Hematopoietic multipotent progenitor cell treated with erythropoietin and hydrocortisone succinate and interleukin-3 and kit ligand, for 17 days (in vitro differentiated cells): ENCODE measurements around the gene CCDC154.

Experiments used
- DNase-seq: peaks from one replicate; pipeline ENCODE4 v3.0.0-alpha.2; 2015; ENCODE audit warnings: low spot score

The CCDC154 gene

GRCh38 chr16:1422076-1422475, 22.3 kb downstream of the CCDC154 start:
- no peak for DNase-seq

- no peak for DNase-seq
Observed at GRCh38 chr16:1420111-1420539, 24.2 kb downstream of the CCDC154 start.

- no peak for DNase-seq
Observed at GRCh38 chr16:1416521-1416941, 27.8 kb downstream of the CCDC154 start.

GRCh38 chr16:1414532-1415260, 29.7 kb downstream of the CCDC154 start, which contains the start of gene UNKL:
UNKL (minus strand) TSS chr16:1414704; CDS start chr16:1414691, 13 bp downstream.
- peak; percentile 69 for DNase-seq

GRCh38 chr16:1413684-1414531, 30.4 kb downstream of the CCDC154 start:
- peak; percentile 83 for DNase-seq

- DNase-seq = no peak
Observed at GRCh38 chr16:1412847-1413246, 31.5 kb downstream of the CCDC154 start.

- DNase-seq = peak; percentile 84
Observed at GRCh38 chr16:1408171-1408837, 36.1 kb downstream of the CCDC154 start.

GRCh38 chr16:1407753-1408152, 36.6 kb downstream of the CCDC154 start:
- DNase-seq = no peak

- DNase-seq = no peak
Observed at GRCh38 chr16:1403733-1404132, 40.6 kb downstream of the CCDC154 start.

GRCh38 chr16:1403036-1403435, 41.3 kb downstream of the CCDC154 start:
- no peak for DNase-seq

- DNase-seq = no peak
Observed at GRCh38 chr16:1401758-1402154, 42.6 kb downstream of the CCDC154 start.

- no peak for DNase-seq
Observed at GRCh38 chr16:1401061-1401757, 43.1 kb downstream of the CCDC154 start.

GRCh38 chr16:1398826-1399581, 45.4 kb downstream of the CCDC154 start:
- no peak for DNase-seq

GRCh38 chr16:1398351-1398750, 46.0 kb downstream of the CCDC154 start:
- DNase-seq = no peak

- DNase-seq = no peak
Observed at GRCh38 chr16:1397779-1398178, 46.6 kb downstream of the CCDC154 start.

- DNase-seq = no peak
Observed at GRCh38 chr16:1395444-1396031, 48.8 kb downstream of the CCDC154 start.

- DNase-seq = no peak
Observed at GRCh38 chr16:1394367-1394951, 49.9 kb downstream of the CCDC154 start.

- no peak for DNase-seq
Observed at GRCh38 chr16:1393613-1394176, 50.7 kb downstream of the CCDC154 start.

GRCh38 chr16:1392826-1393225, 51.5 kb downstream of the CCDC154 start:
- no peak for DNase-seq

- no peak for DNase-seq
Observed at GRCh38 chr16:1390239-1390779, 54.0 kb downstream of the CCDC154 start.
